ENCODE results near the gene FAM3C. TPM values are rescaled to one million over a fixed set of nuclear protein-coding genes. Genes with fewer than 3 reads are reported as not detected.

Gene FAM3C
- total and polyA plus RNA-seq, 7 donors = 16.0 to 26.1 (median 17.7) TPM

GRCh38 chr7:121397361-121397760 is 1.3 kb upstream of the FAM3C start:
- ATAC-seq (no peak), DNase-seq (no peak)
- no peak for TF ChIP-seq CTCF (IDR thresholded peaks at IDR 0.05)
- Histone ChIP-seq H3K27me3 (ENCODE audit: insufficient read depth in 3 of 3, low read length in 2 of 3) (no peaks in the 10 kb centered on the region), H3K4me1 (no peaks in the 10 kb centered on the region), H3K36me3 (ENCODE audit: insufficient read depth in 1 of 2, low read depth in 1 of 2) (no peaks in the 10 kb centered on the region), H3K9me3 (no peaks in the 10 kb centered on the region), H3K27ac (no peak overlapping the region), H3K4me3 (no peak overlapping the region)
- 93 to 97% (median 97%) methylated on average over 3 of the region's 3 CpGs for WGBS, 3 donors
- intact Hi-C loops (cut with DNase I) = loop anchor here in 1 of 2 donors (10.0 kb wide), 1 partner anchor 147 kb away; no protein-coding TSS in a partner anchor

GRCh38 chr7:121395494-121395960 is 581 bp downstream of the FAM3C start:
- intact Hi-C loops (cut with DNase I) = loop anchor here in 1 of 2 donors (10.0 kb wide), 1 partner anchor 149 kb away; no protein-coding TSS in a partner anchor

GRCh38 chr7:121394709-121395140 is 1.4 kb downstream of the FAM3C start:
- no peak overlapping the region for H3K27ac ChIP-seq
- H3K4me3 ChIP-seq = peak overlapping the region; percentile 84
- no peaks in the 10 kb centered on the region for H3K27me3 ChIP-seq (ENCODE audit: insufficient read depth in 3 of 3, low read length in 2 of 3)
- intact Hi-C loops (cut with DNase I) = loop anchor here in 1 of 2 donors (10.0 kb wide), 1 partner anchor 150 kb away; no protein-coding TSS in a partner anchor
- no peaks in the 10 kb centered on the region for H3K9me3 ChIP-seq
- 59 to 75% (median 61%) methylated on average over 7 of the region's 7 CpGs for WGBS, 3 donors
- H3K36me3 ChIP-seq (ENCODE audit: insufficient read depth in 1 of 2, low read depth in 1 of 2) = no peaks in the 10 kb centered on the region
- H3K4me1 ChIP-seq = no peaks in the 10 kb centered on the region
- ATAC-seq (no peak), DNase-seq (no peak)
- no peak for TF ChIP-seq CTCF (IDR thresholded peaks at IDR 0.05)

More at GRCh38 chr7:121395494-121395960, 581 bp downstream of the FAM3C start:
- 1 to 4% (median 1%) methylated on average over 15 to 30 of the region's 30 CpGs for WGBS, 3 donors
- ATAC-seq (no peak), DNase-seq (no peak)
- Histone ChIP-seq H3K9me3 (no peaks in the 10 kb centered on the region), H3K27me3 (ENCODE audit: insufficient read depth in 3 of 3, low read length in 2 of 3) (no peaks in the 10 kb centered on the region), H3K4me1 (no peaks in the 10 kb centered on the region), H3K36me3 (ENCODE audit: insufficient read depth in 1 of 2, low read depth in 1 of 2) (no peaks in the 10 kb centered on the region), H3K27ac (peak overlapping the region; percentile 79), H3K4me3 (peak overlapping the region; percentile 84)
- TF ChIP-seq CTCF (IDR thresholded peaks at IDR 0.05) = no peak

GRCh38 chr7:121393005-121393366 is 3.1 kb downstream of the FAM3C start:
- intact Hi-C loops (cut with DNase I) = loop anchor here in 1 of 2 donors (10.0 kb wide), 1 partner anchor 152 kb away; no protein-coding TSS in a partner anchor
- H3K27ac ChIP-seq = no peak overlapping the region
- no peak for DNase-seq
- H3K36me3 ChIP-seq (ENCODE audit: insufficient read depth in 1 of 2, low read depth in 1 of 2) = no peaks in the 10 kb centered on the region
- H3K9me3 ChIP-seq = no peaks in the 10 kb centered on the region
- TF ChIP-seq CTCF (IDR thresholded peaks at IDR 0.05) = no peak
- H3K4me1 ChIP-seq = no peaks in the 10 kb centered on the region
- no peak for ATAC-seq
- no peak overlapping the region for H3K4me3 ChIP-seq
- no peaks in the 10 kb centered on the region for H3K27me3 ChIP-seq (ENCODE audit: insufficient read depth in 3 of 3, low read length in 2 of 3)
- WGBS, 3 donors = 94 to 97% (median 95%) methylated on average over 7 of the region's 7 CpGs

All from psoas muscle (tissue), 8 donors.